ENCODE results near the gene OCRL.

- TF ChIP-seq POLR2A (IDR thresholded peaks at IDR 0.05) (no peak), CTCF (IDR thresholded peaks at IDR 0.05) (no peak)
These were observed 45.2 kb upstream of the OCRL start for GRCh38 chrX:129494887-129495286.

All from thyroid gland (tissue), 4 donors.